ENCODE results near the gene ADRA2B. TPM values are rescaled to one million over a fixed set of nuclear protein-coding genes. Genes with fewer than 3 reads are reported as not detected.
"Not testable (repeated sequence)": the region's sequence is repeated elsewhere in the genome, so short reads cannot be mapped to it uniquely, and the experiment has no call there.

ADRA2B gene
- total RNA-seq, 1 experiment from 2014 or later = not detected

- DNase-seq (ENCODE audit: low read depth) = no peak
Observed at GRCh38 chr2:96090196-96090926, 26.0 kb downstream of the ADRA2B start.

DNA sequence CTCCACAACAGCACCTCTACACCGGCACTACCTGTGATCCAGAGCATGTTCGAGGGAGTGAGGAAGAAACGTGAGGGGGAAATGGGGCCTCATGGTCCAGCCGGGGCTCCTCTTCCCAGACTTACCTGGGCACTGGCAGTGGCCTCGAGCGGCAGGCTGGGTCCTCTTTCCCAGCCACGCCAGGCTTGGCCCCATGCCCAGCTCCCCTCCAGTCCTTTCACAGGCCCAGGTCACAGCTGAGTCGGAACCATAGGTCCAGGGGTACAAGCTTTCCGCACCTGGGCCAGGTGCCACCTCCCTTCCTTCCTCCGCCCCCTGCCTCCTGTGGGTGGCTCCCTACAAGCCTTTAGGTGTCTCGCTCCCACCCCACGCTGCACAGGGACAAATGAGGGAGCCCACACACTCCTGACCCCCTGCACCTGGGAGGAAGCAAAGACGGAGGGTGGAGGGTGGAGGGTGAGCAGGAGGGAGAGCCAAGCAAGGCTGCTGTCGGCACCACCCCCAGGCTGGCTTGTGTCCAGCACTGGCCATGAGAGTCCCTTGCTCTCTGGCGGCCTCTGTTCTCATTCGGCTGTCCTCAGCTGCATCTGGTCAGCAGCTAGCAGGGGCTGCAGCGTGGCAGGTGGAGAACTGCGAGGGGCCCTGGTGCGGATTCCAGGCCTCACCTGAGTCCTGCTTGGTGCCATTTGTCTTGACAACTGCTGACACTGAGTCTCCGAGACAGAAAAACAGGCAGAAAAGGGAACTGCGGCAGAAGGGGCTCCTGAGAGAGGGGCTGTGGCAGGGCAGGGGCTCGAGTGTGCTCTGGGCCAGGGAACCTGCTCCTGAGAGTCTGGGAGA is 26.8 kb downstream of the ADRA2B start:
- DNase-seq (ENCODE audit: low read depth) = no peak

DNA sequence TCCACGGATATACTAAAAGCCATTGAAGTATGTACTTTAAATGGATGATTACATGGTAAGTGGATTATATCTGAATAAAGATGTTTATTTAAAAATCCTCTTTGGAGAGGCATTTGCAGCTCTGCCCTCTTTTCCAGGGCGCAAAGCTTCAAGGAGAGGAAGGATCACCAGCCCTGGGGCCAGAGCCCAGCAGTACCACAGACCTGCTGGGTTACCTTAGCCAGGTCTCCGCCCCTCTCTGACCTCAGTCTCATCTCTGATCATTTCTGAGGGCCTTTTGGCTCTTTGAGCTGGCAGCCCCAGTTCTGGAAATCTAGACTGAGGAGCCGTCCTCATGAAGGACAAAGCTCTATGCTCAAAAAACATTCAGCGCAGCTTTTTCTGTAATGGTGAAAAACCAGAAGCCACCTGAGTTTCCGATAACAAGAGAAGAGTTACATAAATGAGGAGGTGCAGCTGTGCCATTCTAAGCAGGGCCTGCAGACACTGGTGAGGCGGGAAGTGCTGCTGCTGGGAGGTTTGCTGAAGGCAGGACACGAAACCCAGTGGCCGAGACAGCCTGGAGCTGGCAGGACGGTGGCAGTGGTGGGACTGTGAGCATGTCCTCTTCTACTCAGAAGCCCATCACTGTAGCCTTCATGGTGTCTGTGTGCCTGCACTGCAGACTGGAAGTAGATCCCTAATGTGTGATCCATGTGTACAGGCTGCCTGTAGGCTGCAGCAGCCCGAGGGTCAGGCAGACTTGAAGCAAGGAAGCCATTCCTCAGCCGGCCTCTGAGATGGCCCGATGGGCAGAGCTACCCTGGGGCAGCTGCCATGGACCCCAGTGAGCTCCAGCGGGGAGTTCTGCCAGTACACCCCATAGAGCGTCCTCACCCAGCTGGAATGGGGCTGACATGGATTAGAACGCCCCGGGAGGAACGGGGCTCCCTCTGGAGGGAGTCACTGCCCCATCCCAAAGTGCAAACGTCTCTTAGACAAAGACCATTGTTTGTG is 27.7 kb downstream of the ADRA2B start:
- no peak for DNase-seq (ENCODE audit: low read depth)

DNA sequence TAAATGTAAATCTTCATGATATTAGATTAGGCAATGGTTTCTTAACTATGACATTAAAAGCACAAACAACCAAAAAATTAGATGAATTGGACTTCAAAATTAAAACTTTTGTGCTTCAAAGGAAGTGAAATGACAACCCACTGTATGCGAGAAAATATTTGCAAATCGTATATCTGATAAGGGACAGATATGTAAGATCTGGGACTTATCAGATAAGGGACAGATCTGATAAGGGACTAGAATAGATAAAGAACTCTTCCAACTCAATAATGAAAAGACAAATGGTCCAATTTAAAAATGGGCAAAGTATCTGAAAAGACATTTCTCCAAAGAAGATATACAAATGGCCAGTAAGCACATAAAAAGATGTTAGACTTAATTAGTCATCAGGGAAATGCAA is 29.2 kb downstream of the ADRA2B start:
- DNase-seq (ENCODE audit: low read depth) = no peak

- no peak for DNase-seq (ENCODE audit: low read depth)
Observed at GRCh38 chr2:96085541-96086355, 30.6 kb downstream of the ADRA2B start.

- DNase-seq (ENCODE audit: low read depth) = not testable (repeated sequence)
Observed at GRCh38 chr2:96084858-96085518, 31.4 kb downstream of the ADRA2B start.

DNA sequence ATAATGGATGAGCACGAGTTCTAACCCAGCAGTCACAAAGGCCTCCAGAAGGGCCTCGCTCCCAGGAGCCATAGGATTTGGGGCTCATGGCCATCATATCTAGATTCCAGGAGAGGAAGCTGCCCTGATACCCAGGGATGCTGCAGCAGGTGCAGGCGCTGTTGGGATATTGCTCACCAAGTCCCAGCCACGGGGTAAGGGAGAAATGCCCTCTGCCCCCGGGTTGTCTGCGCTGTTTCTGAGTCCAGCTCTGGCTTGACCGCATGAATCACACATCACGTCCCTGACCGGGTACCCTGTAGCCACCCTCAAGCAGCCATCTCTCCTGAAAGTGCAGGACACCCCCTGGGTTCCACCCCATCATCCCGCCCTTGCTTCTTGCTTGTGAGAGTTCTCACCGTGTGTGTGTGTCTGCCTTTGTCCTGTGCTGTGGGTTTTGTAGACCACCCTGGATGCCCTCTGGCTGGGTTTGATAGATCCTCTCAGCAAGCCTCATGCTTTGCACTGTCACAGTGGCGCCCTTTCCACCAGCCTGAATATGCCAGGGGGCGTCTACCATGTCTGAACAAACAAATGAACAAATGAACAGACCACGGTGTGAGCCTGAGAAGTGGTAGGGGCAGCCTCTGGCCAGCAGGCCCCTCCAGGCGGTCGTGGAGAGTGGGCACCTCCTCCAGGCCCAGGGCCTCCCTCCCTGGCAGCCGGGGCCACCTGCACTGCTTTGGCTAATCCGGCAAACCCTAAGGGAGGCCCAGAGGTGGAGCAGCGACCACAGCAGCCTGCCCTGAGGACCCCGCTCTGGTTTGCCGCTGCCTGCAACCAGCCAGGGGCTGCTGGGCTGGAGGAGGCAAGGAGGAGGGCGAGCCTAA is 32.1 kb downstream of the ADRA2B start:
- no peak for DNase-seq (ENCODE audit: low read depth)

GRCh38 chr2:96083064-96083939 is 33.1 kb downstream of the ADRA2B start:
- DNase-seq (ENCODE audit: low read depth) = no peak

DNA sequence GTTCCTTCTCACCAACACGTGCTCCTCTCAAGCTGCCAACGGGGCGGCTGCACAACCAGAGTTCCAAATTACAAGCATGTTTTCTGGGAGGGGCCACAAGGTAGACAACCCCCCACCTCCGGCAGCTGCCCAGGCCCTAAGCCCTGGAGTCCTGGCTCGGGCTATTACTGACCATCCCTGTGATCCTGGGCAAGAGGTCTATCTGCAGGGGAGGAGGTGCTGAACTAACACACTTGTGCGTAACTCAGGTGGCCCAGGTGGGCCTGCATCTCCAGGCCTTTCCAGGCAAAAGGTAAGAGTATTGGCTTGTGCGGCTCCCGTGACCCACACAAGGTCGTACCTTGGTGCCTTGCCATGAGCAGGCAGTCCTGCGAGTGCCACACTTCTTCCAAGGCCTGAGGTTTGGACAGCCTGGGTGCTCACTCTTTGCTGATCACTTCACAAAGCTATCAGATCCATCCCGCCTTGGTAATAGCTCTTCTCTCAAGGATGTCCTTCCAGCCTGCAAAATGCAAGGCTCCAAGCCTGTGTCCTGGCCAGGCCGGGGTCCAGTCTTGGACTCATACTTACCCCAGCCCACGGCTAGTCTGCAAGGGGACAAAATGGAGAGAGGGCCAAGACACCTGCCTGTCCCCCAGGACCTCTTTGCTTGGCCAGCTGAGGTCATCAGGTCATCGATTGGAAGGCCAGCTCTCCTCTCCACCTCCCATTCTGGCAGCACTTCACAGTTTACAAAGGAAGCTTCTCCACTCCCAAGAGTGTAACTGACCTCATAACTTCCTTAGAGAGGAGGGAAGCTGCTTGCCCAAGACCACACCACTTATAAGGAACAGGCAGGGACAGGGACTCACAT is 33.9 kb downstream of the ADRA2B start:
- DNase-seq (ENCODE audit: low read depth) = no peak

GRCh38 chr2:96081042-96081441 is 35.3 kb downstream of the ADRA2B start:
- no peak for DNase-seq (ENCODE audit: low read depth)

GRCh38 chr2:96075199-96075771 is 41.1 kb downstream of the ADRA2B start:
- DNase-seq (ENCODE audit: low read depth) = no peak

- DNase-seq (ENCODE audit: low read depth) = no peak
Observed at GRCh38 chr2:96074156-96074555, 42.2 kb downstream of the ADRA2B start.

GRCh38 chr2:96073170-96073775 is 43.1 kb downstream of the ADRA2B start:
- no peak for DNase-seq (ENCODE audit: low read depth)

GRCh38 chr2:96072746-96073145 is 43.6 kb downstream of the ADRA2B start:
- no peak for DNase-seq (ENCODE audit: low read depth)

GRCh38 chr2:96071977-96072491 is 44.3 kb downstream of the ADRA2B start:
- peak; percentile 5 for DNase-seq (ENCODE audit: low read depth)
